ENCODE data around the gene SARS1.

Gene SARS1

DNA sequence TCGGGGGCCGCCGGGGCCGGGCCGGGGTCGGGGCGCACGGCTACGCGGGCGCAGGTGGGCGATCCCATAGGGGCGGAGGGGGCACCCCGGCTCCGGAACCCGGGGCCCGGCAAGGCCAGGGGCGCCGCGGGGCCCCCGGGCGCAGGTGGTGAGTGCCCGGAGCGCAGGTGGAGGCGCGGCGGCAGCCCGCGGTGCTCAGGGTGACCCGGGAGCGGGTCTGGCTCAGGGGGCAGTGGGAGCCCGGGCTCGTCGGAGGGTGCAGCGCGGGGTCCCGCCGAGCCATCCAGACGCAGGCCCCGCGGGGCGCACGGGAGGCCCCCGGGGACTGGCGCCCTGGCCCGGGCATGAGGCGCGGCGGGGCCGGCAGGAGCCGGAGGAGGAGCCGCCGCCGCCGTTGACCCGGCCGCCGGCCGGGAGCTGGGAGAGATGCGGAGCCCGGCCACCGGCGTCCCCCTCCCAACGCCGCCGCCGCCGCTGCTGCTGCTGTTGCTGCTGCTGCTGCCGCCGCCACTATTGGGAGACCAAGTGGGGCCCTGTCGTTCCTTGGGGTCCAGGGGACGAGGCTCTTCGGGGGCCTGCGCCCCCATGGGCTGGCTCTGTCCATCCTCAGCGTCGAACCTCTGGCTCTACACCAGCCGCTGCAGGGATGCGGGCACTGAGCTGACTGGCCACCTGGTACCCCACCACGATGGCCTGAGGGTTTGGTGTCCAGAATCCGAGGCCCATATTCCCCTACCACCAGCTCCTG, 36.1 kb downstream of the SARS1 start:
- DNase-seq (ENCODE audit: low read depth in 2 of 3, low spot score in 1 of 3): no peak

DNA sequence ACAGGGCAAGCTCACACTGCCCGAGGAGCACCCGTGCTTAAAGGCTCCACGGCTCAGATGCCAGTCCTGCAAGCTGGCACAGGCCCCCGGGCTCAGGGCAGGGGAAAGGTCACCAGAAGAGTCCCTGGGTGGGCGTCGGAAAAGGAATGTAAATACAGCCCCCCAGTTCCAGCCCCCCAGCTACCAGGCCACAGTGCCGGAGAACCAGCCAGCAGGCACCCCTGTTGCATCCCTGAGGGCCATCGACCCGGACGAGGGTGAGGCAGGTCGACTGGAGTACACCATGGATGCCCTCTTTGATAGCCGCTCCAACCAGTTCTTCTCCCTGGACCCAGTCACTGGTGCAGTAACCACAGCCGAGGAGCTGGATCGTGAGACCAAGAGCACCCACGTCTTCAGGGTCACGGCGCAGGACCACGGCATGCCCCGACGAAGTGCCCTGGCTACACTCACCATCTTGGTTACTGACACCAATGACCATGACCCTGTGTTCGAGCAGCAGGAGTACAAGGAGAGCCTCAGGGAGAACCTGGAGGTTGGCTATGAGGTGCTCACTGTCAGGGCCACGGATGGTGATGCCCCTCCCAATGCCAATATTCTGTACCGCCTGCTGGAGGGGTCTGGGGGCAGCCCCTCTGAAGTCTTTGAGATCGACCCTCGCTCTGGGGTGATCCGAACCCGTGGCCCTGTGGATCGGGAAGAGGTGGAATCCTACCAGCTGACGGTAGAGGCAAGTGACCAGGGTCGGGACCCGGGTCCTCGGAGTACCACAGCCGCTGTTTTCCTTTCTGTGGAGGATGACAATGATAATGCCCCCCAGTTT, 36.9 kb downstream of the SARS1 start:
- DNase-seq (ENCODE audit: low read depth in 2 of 3, low spot score in 1 of 3): no peak

DNA sequence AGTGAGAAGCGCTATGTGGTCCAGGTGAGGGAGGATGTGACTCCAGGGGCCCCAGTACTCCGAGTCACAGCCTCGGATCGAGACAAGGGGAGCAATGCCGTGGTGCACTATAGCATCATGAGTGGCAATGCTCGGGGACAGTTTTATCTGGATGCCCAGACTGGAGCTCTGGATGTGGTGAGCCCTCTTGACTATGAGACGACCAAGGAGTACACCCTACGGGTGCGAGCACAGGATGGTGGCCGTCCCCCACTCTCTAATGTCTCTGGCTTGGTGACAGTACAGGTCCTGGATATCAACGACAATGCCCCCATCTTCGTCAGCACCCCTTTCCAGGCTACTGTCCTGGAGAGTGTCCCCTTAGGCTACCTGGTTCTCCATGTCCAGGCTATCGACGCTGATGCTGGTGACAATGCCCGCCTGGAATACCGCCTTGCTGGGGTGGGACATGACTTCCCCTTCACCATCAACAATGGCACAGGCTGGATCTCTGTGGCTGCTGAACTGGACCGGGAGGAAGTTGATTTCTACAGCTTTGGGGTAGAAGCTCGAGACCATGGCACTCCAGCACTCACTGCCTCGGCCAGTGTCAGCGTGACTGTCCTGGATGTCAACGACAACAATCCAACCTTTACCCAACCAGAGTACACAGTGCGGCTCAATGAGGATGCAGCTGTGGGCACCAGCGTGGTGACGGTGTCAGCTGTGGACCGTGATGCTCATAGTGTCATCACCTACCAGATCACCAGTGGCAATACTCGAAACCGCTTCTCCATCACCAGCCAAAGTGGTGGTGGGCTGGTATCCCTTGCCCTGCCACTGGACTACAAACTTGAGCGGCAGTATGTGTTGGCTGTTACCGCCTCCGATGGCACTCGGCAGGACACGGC, 37.8 kb downstream of the SARS1 start:
- no peak for DNase-seq (ENCODE audit: low read depth in 2 of 3, low spot score in 1 of 3)

DNA sequence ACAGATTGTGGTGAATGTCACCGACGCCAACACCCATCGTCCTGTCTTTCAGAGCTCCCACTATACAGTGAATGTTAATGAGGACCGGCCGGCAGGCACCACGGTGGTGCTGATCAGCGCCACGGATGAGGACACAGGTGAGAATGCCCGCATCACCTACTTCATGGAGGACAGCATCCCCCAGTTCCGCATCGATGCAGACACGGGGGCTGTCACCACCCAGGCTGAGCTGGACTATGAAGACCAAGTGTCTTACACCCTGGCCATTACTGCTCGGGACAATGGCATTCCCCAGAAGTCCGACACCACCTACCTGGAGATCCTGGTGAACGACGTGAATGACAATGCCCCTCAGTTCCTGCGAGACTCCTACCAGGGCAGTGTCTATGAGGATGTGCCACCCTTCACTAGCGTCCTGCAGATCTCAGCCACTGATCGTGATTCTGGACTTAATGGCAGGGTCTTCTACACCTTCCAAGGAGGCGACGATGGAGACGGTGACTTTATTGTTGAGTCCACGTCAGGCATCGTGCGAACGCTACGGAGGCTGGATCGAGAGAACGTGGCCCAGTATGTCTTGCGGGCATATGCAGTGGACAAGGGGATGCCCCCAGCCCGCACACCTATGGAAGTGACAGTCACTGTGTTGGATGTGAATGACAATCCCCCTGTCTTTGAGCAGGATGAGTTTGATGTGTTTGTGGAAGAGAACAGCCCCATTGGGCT, 38.6 kb downstream of the SARS1 start:
- DNase-seq (ENCODE audit: low read depth in 2 of 3, low spot score in 1 of 3): no peak

DNA sequence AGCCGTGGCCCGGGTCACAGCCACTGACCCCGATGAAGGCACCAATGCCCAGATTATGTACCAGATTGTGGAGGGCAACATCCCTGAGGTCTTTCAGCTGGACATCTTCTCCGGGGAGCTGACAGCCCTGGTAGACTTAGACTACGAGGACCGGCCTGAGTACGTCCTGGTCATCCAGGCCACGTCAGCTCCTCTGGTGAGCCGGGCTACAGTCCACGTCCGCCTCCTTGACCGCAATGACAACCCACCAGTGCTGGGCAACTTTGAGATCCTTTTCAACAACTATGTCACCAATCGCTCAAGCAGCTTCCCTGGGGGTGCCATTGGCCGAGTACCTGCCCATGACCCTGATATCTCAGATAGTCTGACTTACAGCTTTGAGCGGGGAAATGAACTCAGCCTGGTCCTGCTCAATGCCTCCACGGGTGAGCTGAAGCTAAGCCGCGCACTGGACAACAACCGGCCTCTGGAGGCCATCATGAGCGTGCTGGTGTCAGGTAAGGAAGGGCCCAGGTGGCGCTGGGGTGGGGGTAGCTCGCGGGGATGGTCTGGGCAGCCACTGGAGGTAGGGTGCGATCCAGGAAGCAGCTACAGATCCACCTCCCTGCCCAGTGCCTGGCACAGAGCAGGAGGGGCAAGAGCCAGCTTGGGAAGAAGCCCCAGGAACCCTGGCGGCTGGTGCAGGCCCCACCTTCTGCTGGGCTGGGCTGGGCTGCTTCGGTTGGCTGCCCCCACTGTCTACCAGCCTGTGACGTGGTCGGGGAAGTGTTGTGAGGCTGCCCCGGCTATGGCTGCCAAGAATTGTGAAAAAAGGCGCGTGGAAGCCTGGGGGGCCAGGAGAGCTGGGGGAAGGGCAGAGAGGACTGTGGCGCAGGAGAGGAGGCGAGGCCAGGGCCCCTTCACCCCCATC, 39.4 kb downstream of the SARS1 start:
- no peak for DNase-seq (ENCODE audit: low read depth in 2 of 3, low spot score in 1 of 3)

DNA sequence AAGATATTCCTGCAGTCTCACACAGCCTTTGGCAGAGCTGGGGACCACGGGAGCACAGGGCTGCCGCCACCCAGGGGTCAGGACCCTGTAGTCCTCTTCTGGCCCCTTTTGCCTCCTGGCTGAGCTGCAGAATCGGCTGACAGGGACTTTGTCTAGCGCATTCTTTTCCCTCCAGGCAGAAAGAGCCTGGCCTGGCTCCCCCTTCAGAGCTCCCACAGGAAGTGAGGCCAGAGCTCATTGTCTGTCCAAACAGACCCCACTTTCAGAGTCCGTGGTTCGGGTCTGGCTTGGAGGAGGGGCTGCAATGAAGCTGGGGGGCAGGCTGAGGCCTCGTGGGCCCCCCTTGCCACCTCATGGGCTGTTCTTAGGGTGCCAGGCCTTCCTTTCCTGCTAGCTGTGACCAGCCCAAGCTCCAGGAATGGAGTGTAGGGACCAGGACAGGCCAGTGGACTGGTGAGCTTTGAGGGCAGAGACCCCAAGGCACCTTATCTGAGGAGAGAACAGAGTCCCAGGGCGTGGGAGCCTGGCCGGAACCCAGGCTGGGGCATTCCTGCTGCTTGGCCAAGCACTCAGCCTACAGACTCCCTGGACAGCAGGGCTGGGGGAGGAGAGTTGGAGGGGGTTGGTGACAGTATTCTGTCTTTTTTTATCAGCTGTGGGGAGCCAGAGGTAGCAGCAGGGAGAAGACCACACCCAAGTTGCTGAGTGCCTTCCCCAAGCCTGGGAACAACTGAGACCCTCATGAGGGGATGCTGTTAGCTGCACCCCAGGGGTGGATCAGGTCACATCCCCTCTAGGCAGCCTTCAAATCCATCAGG, 40.3 kb downstream of the SARS1 start:
- no peak for DNase-seq (ENCODE audit: low read depth in 2 of 3, low spot score in 1 of 3)

DNA sequence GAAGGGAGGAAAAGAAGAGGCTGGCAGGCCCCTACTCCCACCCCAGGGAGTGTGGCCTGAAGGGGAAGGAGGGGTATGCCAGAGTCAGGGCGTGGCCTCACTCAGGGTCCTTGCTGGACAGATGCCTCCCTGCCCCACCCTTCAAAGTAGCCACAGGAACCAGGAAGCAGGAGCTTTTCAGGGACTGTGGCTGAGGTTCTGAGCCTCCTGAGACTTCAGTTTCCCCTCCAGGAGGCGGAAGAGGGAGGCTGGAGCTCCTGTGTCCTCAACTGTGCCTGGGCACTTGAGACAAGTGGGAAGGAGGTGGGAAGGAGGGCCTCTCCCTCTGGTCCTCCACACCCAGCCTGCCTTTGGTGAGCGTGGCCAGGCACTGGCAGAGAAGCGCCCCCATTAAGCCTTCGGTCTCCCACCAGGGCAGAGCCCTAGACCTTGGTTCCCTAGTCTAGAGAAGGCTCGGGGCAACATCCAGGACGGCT, 40.9 kb downstream of the SARS1 start:
- no peak for DNase-seq (ENCODE audit: low read depth in 2 of 3, low spot score in 1 of 3)

DNA sequence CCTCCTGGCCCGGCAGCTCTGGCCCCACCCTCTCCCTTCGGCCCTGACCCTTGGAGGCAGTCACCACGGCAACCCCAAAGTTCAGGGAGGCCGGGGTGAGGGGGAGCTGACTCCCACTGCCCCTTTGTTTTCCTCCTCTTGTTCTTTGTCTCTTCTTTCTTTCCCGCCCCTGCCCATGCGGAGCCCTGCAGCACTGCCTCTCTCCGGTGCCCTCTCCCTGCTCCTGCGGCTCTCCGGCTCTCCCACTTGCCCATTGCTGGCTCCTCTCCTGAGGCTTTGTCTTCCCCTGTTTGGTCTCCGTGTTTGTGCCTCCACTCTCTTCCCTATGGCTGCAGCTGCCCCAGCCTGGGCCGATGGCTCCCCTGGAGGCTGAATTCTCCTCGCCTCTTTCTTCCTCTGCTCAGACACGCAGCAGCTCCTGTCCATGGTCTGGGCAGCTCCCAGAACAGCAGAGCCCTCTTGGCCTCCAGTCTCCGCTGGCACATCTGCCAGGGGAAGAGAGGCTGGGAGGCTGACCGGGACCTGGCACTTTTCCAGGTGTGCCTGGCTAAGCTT, 41.5 kb downstream of the SARS1 start:
- no peak for DNase-seq (ENCODE audit: low read depth in 2 of 3, low spot score in 1 of 3)

DNA sequence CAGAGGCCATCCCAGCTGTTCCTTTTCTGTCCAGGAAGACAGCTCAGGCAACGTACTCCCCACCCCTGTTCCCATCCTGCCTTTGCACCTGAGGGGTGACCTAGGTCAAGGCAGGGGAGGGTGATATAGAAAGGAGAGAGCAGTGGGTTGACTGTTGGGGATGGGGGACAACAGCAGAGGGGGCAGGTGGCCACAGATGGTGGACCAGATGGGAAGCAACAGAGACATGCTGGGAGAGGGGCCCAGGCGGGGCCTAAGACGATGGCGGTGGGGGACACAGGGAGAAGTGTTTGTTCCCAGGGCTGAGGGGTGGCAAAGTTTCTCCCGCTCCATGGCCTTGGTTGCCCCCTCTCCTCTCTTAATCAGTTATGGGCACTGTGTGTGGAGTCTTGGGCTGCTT, 42.0 kb downstream of the SARS1 start:
- no peak for DNase-seq (ENCODE audit: low read depth in 2 of 3, low spot score in 1 of 3)

DNA sequence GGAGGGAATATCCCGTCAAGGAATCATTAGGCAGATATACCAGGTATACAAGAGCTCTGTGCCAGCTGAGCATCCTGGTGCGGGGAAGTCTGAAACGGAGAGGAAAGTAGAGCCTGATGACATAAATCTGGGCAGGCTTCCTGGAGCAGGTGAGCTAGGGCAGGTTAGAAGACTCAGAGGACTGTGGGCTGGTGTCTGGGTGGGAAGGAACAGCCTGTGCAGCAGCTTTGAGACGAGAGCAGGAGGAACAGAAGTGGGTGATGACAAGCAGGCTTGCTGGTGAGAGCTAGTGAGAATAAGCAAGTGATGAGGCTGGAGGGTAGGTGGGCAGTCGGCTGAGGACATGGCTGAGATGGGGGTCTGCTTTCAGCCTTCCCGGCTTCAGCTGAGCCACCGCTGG, 42.4 kb downstream of the SARS1 start:
- no peak for DNase-seq (ENCODE audit: low read depth in 2 of 3, low spot score in 1 of 3)

DNA sequence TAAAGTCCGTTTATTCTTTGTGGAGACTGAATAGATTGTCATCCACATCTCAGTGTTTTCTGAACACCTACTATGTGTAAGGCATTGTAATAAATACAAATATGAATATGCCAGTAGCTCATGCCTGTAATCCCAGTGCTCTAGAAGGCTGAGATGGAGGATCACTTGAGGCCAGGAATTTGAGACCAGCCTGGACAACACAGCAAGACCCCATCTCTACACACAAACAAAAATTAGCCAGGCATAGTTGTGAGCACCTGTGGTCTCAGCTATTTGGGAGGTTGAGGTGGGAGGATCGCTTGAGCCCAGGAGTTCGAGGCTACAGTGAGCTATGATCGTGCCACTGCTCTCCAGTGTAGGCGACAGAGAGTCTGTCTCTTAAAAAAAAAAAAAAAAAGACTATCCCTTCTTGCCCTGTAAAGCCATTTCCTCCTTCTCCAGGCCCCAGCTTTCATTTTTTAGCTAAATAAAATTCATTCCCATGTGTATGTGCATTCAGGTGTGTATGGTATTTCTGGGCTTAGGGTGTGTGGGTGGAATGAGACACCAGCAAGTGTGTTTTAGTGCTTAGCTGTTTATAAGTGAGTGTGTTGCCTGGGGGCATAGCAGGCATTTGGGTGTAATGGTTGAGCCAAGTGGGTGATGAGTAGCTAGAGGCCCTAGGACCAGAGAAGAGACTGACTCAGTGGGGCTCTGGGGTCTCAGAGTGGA, 43.4 kb downstream of the SARS1 start:
- DNase-seq (ENCODE audit: low read depth in 2 of 3, low spot score in 1 of 3): no peak

DNA sequence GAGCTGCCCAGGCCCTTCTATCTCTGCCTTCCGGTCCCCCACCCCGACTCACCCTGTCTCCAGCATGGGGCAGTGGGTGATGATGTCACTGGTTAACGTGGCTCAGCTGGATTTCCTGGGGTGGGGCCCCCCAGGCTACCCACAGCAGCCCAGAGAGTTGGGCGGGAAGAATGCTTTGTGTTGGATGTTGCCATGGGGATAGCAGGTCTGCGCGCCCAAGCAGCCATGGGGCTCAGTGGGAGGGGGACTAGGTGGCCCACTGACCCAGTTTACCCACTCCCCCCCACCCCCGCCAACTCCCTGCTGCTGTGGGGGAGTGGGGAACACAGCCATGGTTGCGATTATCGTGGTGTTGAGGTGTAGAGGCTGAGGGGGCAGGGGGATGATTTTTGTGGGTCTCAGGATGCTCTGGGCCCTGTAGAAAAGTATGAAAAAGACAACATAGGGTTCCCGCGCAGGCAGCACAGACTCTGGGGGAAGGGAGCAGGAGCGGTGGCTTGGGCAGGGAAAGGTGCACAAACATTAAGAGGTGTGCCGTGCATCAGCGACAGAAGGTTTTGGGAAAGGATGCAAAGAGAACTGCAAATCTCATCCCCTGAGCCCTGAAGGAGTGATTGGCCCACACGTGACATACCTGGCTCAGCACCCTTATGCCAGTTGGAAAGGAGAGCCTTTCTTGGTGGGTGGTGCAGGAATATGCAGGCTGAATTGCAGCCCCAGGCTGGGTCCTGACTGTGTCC, 44.1 kb downstream of the SARS1 start:
- DNase-seq (ENCODE audit: low read depth in 2 of 3, low spot score in 1 of 3): no peak

DNA sequence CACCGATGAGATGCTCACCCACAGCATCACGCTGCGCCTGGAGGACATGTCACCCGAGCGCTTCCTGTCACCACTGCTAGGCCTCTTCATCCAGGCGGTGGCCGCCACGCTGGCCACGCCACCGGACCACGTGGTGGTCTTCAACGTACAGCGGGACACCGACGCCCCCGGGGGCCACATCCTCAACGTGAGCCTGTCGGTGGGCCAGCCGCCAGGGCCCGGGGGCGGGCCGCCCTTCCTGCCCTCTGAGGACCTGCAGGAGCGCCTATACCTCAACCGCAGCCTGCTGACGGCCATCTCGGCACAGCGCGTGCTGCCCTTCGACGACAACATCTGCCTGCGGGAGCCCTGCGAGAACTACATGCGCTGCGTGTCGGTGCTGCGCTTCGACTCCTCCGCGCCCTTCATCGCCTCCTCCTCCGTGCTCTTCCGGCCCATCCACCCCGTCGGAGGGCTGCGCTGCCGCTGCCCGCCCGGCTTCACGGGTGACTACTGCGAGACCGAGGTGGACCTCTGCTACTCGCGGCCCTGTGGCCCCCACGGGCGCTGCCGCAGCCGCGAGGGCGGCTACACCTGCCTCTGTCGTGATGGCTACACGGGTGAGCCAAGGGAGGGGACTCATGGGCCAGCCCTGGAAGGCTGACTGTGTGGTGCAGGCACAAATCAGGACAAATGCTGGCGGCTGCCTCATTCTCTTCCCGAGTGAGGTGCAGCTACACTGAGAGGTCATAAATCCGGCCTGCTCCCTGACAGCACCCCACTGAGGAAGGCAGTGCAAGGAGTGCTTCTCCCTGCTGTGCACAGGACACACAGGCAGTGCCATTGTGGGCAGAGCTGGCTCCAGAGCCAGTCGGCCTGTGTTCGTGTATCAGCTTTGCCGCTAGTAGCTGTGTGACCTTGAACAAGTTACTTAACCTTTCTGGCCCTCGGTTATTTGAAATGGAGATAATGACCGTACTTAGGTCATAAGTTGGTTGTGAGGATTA, 45.1 kb downstream of the SARS1 start:
- no peak for DNase-seq (ENCODE audit: low read depth in 2 of 3, low spot score in 1 of 3)

DNA sequence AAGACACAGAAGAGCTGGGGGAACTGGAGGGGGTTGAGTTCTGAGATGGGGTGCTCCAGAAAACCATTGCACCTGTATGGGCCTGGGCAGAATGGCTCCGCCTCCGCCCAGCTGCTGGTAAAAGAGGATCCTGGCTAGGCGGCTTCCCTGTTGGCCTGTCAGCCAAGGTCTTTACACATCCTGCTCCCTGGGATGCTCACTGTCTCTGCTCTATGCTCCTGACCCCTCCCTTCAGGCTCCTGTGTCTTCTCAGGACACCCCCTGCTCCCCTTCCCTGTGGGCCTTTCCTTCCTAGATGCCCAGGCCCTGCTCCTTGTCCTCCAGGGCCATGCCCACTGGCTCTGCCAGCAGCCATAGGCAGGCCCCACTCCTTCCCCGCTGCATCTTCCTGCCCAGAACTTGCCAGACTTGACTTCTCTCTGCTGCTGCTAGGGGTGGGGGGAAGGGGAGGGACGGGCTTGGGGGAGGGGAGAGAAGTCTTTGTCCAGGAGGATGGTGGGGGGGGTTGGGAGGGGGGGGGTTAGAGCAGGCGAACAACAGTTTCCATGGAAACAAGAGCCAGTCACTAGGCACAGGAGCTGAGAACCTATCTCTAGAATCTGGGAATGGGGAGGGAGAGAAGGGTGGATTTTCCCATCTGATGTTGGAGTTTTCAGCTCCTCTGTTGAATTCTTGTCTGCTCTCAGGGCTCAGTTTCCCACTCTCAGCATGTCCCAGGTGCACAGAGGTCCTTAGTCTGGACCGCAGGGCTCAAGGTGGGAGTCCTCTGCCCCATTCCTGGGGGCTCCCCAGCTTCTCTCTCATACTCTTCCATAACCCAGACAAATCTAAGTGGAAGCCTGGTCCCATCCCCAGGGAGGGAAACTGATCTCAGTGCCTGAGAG, 46.2 kb downstream of the SARS1 start:
- DNase-seq (ENCODE audit: low read depth in 2 of 3, low spot score in 1 of 3): no peak

DNA sequence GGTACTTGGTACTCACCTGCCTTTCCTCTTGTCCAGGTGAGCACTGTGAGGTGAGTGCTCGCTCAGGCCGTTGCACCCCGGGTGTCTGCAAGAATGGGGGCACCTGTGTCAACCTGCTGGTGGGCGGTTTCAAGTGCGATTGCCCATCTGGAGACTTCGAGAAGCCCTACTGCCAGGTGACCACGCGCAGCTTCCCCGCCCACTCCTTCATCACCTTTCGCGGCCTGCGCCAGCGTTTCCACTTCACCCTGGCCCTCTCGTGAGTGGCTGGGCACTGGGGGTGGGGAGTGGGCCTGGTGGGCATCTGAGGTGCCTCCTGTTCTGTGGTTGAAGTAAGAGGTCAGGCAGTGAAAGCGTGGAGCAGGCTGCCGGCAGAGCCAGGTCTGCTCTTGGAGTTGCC, 47.3 kb downstream of the SARS1 start:
- DNase-seq (ENCODE audit: low read depth in 2 of 3, low spot score in 1 of 3): no peak
